Common myeloid progenitor, CD34-positive (primary cell): ENCODE data around the gene PPP2R5E.

Source experiments
- CTCF ChIA-PET: fragments of 350-600 bp; sonication (Branson Sonifier 250); formaldehyde crosslinking; loops from one replicate; lab custom pipeline; 2021; ENCODE audit warnings: antibody characterized with exemption; lab: Charles Lee
- POLR2A ChIA-PET: fragments of 350-600 bp; sonication (Branson Sonifier 250); formaldehyde crosslinking; loops from one replicate; lab custom pipeline; 2021; ENCODE audit warnings: antibody characterized with exemption; lab: Charles Lee
- DNase-seq, 3 donors: peaks; one replicate each; pipeline versions ENCODE4 v3.0.0 to v3.0.0-alpha.2; 2013
- H3K27ac ChIP-seq, 2 experiments: 1 replicate in 1 of 2; 2 replicates in 1 of 2; pipeline ENCODE4 v1.7.0; 2013; ENCODE audit warnings: inconsistent platforms in 2 of 2, low read length in 2 of 2, mild to moderate bottlenecking in 2 of 2, low read depth in 1 of 2, moderate library complexity in 1 of 2; ENCODE audit not compliant: severe bottlenecking in 2 of 2, insufficient read depth in 1 of 2, poor library complexity in 1 of 2
- H3K27me3 ChIP-seq, 5 experiments: replicated peaks in 2 of 5; 1 replicate in 3 of 5; 2 replicates in 2 of 5; pipeline versions ENCODE4 v1.6.1 to v1.7.0; 2013; ENCODE audit warnings: low read length in 4 of 5, mild to moderate bottlenecking in 2 of 5, moderate library complexity in 2 of 5, inconsistent platforms in 1 of 5; ENCODE audit not compliant: insufficient read depth in 5 of 5, control insufficient read depth in 4 of 5
- H3K36me3 ChIP-seq, 4 experiments: 1 replicate in 2 of 4; 2 replicates in 2 of 4; pipeline versions ENCODE4 v1.6.1 to v1.7.0; 2013; ENCODE audit warnings: low read length in 3 of 4, control low read depth in 1 of 4, mild to moderate bottlenecking in 1 of 4; ENCODE audit not compliant: control insufficient read depth in 4 of 4, insufficient read depth in 4 of 4
- H3K4me1 ChIP-seq, 4 experiments: 1 replicate in 3 of 4; 2 replicates in 1 of 4; pipeline versions ENCODE4 v1.6.1 to v1.7.1; 2013; ENCODE audit warnings: low read length in 3 of 4, mild to moderate bottlenecking in 3 of 4, control low read depth in 1 of 4, inconsistent platforms in 1 of 4, moderate library complexity in 1 of 4; ENCODE audit not compliant: control insufficient read depth in 4 of 4, insufficient read depth in 4 of 4; ENCODE audit errors: control extremely low read depth in 1 of 4
- H3K4me3 ChIP-seq, 7 experiments: 1 replicate in 4 of 7; 2 replicates in 3 of 7; pipeline versions ENCODE4 v1.5.1 to v1.7.0; 2013; ENCODE audit warnings: mild to moderate bottlenecking in 7 of 7, low read length in 6 of 7, moderate library complexity in 6 of 7, inconsistent platforms in 2 of 7, low read depth in 2 of 7, control low read depth in 1 of 7; ENCODE audit not compliant: insufficient read depth in 4 of 7, control insufficient read depth in 1 of 7; ENCODE audit errors: extremely low read depth in 1 of 7
- H3K9me3 ChIP-seq, 5 experiments: 1 replicate in 4 of 5; 2 replicates in 1 of 5; pipeline versions ENCODE4 v1.6.1 to v1.7.1; 2013; ENCODE audit warnings: low read length in 4 of 5, mild to moderate bottlenecking in 2 of 5, inconsistent platforms in 1 of 5, low read depth in 1 of 5, moderate library complexity in 1 of 5; ENCODE audit not compliant: control insufficient read depth in 4 of 5, insufficient read depth in 2 of 5; ENCODE audit errors: control extremely low read depth in 1 of 5
- WGBS: methylation state at CpG from one replicate; pipeline ENCODE4 v1.1.5; 2013; ENCODE audit not compliant: insufficient coverage; 5-methylcytosine and 5-hydroxymethylcytosine counted together

The PPP2R5E gene

DNA sequence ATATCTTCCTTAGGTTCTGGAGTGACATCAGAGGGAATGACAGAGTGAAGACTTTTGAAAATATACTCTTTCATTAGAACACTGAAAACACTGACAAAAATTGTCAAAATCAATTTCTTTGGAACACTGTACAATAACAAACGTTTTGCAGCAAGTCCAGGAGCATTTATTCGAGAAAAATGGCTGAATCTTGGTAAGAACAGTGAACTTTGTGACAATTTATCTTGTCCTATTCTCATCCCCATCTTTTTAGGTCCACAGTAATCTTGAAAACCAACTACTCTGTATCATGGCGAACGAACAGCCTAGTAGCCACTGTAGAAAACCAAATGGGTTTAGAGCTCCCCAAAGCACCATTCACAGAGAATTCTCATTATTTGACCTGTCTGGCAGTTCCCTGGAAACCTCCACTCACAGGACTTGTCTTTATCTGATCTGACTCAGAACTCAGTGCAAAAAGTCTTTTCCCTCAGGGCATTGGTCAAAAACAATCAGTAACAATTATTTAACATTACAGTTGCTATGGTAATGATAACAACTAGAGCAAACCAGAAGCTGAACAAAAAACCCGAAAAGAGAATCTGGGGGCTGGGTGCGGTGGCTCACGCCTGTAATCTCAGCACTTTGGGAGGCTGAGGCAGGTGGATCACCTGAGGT, 20.3 kb upstream of the PPP2R5E start:
- ChIA-PET CTCF (no interaction called here), POLR2A (no interaction called here)
- Histone ChIP-seq H3K27ac (no peak overlapping the region), H3K4me3 (no peak overlapping the region), H3K4me1 (no peaks in the 10 kb centered on the region), H3K36me3 (no peaks in the 10 kb centered on the region), H3K9me3 (no peaks in the 10 kb centered on the region), H3K27me3 (no peaks in the 10 kb centered on the region)
- peak in 1 of 3 donors; percentile 3 for DNase-seq
- WGBS = 98% methylated on average over 5 of the region's 7 CpGs

DNA sequence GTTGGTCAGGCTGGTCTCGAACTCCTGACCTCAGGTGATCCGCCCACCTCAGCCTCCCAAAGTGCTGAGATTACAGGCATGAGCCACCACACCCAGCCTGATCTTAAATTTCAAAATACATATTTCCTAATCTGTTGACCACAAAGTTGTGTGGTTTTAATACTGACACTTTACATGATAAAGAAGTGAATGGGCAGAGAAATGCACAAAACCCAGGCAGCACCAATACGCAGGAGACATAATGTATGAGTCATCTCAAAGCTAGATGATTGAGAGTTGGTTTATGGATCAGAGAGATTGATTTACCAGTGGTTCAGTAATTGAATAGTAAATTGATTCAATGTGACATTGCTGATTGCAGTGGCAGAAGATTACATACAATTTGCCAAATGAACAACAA, 19.2 kb upstream of the PPP2R5E start:
- no peaks in the 10 kb centered on the region for H3K4me1 ChIP-seq
- DNase-seq = peak in 2 of 3 donors; percentile 7 to 22
- H3K27ac ChIP-seq = no peak overlapping the region
- ChIA-PET CTCF (no interaction called here), POLR2A (no interaction called here)
- 75% methylated on average over 1 of the region's 3 CpGs for WGBS
- no peaks in the 10 kb centered on the region for H3K27me3 ChIP-seq
- H3K9me3 ChIP-seq = no peaks in the 10 kb centered on the region
- no peak overlapping the region for H3K4me3 ChIP-seq
- no peaks in the 10 kb centered on the region for H3K36me3 ChIP-seq

GRCh38 chr14:63555572-63555971, 12.4 kb upstream of the PPP2R5E start:
- WGBS = 100% methylated on average over 3 of the region's 7 CpGs

DNA sequence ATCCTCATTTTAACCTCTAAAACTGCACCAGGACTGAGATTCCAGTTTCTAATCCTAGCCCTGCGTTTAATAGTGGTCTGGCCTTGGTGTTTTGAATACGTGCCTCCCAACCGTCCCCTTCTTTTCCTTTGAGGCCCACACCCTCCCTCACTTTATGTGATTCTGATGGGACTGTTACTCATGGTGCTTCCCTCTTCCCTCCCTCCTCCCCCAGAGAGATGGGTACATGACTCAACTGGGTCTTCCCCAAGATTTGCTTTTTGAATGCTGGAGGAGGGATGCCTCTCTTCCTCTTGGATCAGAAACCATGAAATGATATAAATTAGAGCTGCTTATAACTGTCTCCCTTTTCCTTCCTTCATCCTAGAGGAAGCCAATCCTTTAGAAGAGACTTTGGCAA, 8.2 kb upstream of the PPP2R5E start:
- H3K4me3 ChIP-seq = no peak overlapping the region
- no peak overlapping the region for H3K27ac ChIP-seq
- no peaks in the 10 kb centered on the region for H3K4me1 ChIP-seq
- no peaks in the 10 kb centered on the region for H3K36me3 ChIP-seq
- no peak for DNase-seq
- no peaks in the 10 kb centered on the region for H3K9me3 ChIP-seq
- WGBS = 83% methylated on average over 3 of the region's 3 CpGs
- CTCF ChIA-PET = no interaction called here
- POLR2A ChIA-PET = no interaction called here
- H3K27me3 ChIP-seq = no peaks in the 10 kb centered on the region

More at GRCh38 chr14:63555572-63555971, 12.4 kb upstream of the PPP2R5E start:
- Histone ChIP-seq H3K27me3 (no peaks in the 10 kb centered on the region), H3K27ac (no peak overlapping the region), H3K9me3 (no peaks in the 10 kb centered on the region), H3K36me3 (no peaks in the 10 kb centered on the region), H3K4me1 (no peaks in the 10 kb centered on the region), H3K4me3 (no peak overlapping the region)
- CTCF ChIA-PET = no interaction called here
- no peak for DNase-seq
- POLR2A ChIA-PET = interaction anchor here (0.6 kb wide), 1 partner anchor 95 kb away, joined by 3 read pairs; no protein-coding TSS in a partner anchor

- H3K9me3 ChIP-seq = no peaks in the 10 kb centered on the region
- CTCF ChIA-PET = interaction anchor here (1.3 kb wide), 1 partner anchor 10 kb away, joined by 4 read pairs; no protein-coding TSS in a partner anchor
- WGBS = 92% methylated on average over 6 of the region's 8 CpGs
- H3K4me1 ChIP-seq = peaks cover 0 to 12% (median 7%) of the 10 kb centered on the region in 4 experiments
- H3K4me3 ChIP-seq = no peak overlapping the region
- POLR2A ChIA-PET = no interaction called here
- no peak for DNase-seq
- H3K27ac ChIP-seq = no peak overlapping the region
- H3K27me3 ChIP-seq = no peaks in the 10 kb centered on the region
- H3K36me3 ChIP-seq = no peaks in the 10 kb centered on the region
These were observed 4.7 kb upstream of the PPP2R5E start for GRCh38 chr14:63547798-63548335.

DNA sequence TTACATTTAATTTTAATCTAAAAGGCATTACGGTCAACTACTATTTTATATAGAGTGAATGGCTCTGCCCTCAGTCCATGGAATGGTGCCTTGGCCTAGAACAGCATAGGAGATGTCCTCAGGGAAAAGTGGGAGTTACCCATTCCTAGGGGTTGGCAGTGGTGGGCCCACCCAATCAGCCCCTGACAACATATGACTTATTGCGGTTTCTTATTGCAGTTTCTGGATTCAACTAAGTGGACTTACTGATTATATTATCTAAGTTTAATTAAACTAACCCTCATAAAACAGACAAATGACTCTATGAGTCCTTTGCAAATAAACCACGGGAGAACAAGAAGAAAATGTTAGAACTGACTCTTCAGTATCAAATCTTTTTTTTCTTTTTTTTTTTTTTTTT, 2.3 kb upstream of the PPP2R5E start:
- CTCF ChIA-PET = interaction anchor here (1.5 kb wide), 1 partner anchor 9 kb away, joined by 4 read pairs; no protein-coding TSS in a partner anchor
- no peaks in the 10 kb centered on the region for H3K9me3 ChIP-seq
- no peaks in the 10 kb centered on the region for H3K36me3 ChIP-seq
- no peak overlapping the region for H3K27ac ChIP-seq
- WGBS = no CpG with 5 or more reads among the region's 3 CpGs
- H3K4me1 ChIP-seq = peaks cover 5 to 24% (median 14%) of the 10 kb centered on the region in 4 experiments
- DNase-seq = no peak
- H3K27me3 ChIP-seq = no peaks in the 10 kb centered on the region
- POLR2A ChIA-PET = no interaction called here
- no peak overlapping the region for H3K4me3 ChIP-seq

DNA sequence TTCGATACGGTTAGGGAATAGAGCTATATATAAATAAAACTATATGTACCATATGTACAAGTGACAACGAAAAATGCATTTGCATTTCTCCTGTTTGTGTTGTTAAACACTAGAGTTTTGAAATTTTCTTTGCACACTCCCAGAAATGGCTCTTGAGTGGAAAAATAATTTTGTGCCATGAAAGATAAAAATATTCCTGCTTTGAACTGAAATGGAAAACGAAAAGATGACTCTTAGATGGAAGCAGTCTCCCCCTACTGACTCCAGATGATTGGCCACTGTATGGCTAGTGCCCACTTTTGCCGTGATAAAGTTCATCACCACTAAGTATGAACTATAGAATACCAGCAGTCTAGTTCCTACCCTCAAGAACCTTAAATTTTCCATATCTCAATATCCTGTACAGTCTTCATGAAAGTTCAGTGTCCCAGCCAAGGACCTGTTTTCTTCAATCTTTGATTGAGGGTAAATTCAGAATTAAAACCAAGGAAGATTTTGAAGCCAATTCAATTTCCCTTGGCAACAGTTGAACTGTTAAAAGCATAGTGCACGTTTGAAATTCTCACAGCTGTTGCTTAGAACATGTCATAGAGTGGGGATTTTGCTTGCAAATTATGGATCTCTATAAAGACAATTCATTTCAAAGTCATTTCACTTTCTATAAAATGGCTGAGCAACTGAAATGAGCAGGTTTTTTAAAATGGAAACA, 1.6 kb upstream of the PPP2R5E start:
- ChIA-PET POLR2A (no interaction called here), CTCF (interaction anchor here (1.0 to 2.1 kb wide), 5 partner anchors 9 to 156 kb away, joined by 3 to 8 read pairs (median 4); no protein-coding TSS in a partner anchor)
- peak in 2 of 3 donors; percentile 31 for DNase-seq
- Histone ChIP-seq H3K4me1 (peaks cover 5 to 24% (median 14%) of the 10 kb centered on the region in 4 experiments), H3K36me3 (peaks cover 0 to under 1% (median under 1%) of the 10 kb centered on the region in 4 experiments), H3K27ac (no peak overlapping the region), H3K4me3 (peak overlapping the region in 5 of 7 experiments; percentile 86 to 98 (median 92)), H3K9me3 (no peaks in the 10 kb centered on the region), H3K27me3 (no peaks in the 10 kb centered on the region)
- WGBS = 29% methylated on average over 2 of the region's 6 CpGs
